C4-2B (cell line): Measurements from ENCODE around the gene KATNAL2.
"Not testable (repeated sequence)": the region's sequence is repeated elsewhere in the genome, so short reads cannot be mapped to it uniquely, and the experiment has no call there.

Experiments used
- ZFX ChIP-seq: fragments of 450-650 bp; IDR thresholded peaks from 2 replicates; pipeline ENCODE4 v1.6.1; 2017
- TF ChIP-seq, protein P1 (sequence below): fragments of 450-650 bp; conservative IDR thresholded peaks from 2 replicates; pipeline ENCODE4 v1.5.1; 2017; ENCODE audit warnings: mild to moderate bottlenecking

- TF ChIP-seq, protein P1, sequence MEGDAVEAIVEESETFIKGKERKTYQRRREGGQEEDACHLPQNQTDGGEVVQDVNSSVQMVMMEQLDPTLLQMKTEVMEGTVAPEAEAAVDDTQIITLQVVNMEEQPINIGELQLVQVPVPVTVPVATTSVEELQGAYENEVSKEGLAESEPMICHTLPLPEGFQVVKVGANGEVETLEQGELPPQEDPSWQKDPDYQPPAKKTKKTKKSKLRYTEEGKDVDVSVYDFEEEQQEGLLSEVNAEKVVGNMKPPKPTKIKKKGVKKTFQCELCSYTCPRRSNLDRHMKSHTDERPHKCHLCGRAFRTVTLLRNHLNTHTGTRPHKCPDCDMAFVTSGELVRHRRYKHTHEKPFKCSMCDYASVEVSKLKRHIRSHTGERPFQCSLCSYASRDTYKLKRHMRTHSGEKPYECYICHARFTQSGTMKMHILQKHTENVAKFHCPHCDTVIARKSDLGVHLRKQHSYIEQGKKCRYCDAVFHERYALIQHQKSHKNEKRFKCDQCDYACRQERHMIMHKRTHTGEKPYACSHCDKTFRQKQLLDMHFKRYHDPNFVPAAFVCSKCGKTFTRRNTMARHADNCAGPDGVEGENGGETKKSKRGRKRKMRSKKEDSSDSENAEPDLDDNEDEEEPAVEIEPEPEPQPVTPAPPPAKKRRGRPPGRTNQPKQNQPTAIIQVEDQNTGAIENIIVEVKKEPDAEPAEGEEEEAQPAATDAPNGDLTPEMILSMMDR: not testable (repeated sequence)
- TF ChIP-seq ZFX: not testable (repeated sequence)
These were observed 106.5 kb downstream of the KATNAL2 start for GRCh38 chr18:47023769-47024465.
